Measurements from ENCODE around the gene DYNC2LI1.

DNA sequence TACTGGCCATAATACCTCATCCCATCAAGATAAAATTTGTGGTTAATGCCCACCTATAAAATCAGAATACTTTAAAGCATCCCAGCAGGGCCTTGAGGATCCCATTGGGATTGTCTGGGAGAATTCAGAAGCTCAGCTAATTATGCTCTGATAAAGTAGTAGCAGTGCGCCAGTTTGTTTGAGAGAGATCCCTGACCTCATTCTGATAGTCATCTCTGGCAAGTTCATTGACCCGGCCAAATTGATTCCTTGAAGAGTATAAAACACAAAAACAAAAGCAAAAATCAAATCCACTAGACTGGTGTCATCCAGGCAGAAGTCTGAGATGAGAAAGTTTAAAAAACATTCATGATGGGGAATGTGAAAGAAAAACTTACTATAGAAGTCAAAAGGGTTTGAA lies 50.7 kb downstream of the DYNC2LI1 start:
- TF ChIP-seq, protein P1, sequence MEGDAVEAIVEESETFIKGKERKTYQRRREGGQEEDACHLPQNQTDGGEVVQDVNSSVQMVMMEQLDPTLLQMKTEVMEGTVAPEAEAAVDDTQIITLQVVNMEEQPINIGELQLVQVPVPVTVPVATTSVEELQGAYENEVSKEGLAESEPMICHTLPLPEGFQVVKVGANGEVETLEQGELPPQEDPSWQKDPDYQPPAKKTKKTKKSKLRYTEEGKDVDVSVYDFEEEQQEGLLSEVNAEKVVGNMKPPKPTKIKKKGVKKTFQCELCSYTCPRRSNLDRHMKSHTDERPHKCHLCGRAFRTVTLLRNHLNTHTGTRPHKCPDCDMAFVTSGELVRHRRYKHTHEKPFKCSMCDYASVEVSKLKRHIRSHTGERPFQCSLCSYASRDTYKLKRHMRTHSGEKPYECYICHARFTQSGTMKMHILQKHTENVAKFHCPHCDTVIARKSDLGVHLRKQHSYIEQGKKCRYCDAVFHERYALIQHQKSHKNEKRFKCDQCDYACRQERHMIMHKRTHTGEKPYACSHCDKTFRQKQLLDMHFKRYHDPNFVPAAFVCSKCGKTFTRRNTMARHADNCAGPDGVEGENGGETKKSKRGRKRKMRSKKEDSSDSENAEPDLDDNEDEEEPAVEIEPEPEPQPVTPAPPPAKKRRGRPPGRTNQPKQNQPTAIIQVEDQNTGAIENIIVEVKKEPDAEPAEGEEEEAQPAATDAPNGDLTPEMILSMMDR (IDR thresholded peaks at IDR 0.05): no peak
- TF ChIP-seq POLR2A (IDR thresholded peaks at IDR 0.05): no peak
- no peak for TF ChIP-seq POLR2AphosphoS5 (IDR thresholded peaks at IDR 0.05; ENCODE audit: insufficient read depth in 1 of 2, low read depth in 1 of 2)
